Ammon's horn (tissue), 1 donor: ENCODE measurements around the gene TM6SF1.
"Not testable (repeated sequence)": the region's sequence is repeated elsewhere in the genome, so short reads cannot be mapped to it uniquely, and the experiment has no call there.

Experiments used
- DNase-seq: peaks from one replicate; pipeline ENCODE4 v3.0.0-alpha.2; 2016; ENCODE audit warnings: low spot score

Gene TM6SF1

DNA sequence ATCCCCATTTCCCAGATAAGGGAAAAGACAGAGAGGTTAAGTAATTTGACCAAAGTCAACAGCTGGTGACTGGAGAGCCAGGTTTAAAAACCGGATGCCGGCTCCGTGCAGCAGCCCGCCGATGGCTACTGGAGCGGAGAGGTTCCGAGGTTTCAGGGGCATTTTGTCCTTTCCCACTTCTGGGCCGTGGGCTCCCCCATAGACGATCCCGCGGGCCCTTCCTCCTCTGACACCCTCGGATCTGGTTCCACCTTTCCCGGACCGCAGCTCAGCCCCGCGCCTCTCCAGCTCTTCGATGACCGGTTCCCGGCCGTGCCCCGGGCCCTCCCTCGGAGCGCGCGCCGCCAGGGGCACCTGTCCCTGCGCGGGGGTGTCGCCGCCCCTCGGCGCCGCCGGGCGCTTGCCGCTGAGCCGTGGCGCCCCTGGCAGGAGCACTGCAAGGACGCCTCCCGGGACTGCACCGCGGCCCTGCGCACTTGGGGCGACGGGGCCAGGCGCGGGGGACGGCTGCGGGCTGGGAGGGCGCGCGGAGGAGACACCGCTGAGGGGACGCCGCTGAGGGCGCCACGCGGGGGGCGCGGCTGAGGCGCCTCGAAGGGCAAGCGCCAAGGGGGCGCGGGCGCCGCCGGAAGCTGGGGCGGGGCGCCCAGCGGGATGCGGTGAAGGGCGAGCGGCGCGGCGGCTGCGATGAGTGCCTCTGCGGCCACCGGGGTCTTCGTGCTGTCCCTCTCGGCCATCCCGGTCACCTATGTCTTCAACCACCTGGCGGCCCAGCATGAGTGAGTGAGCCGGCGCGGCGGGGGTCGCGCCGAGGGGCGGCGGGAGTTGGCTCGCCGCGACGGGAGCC is at the start of gene TM6SF1:
TM6SF1 (plus strand) TSS at position 652 of the 847 bp plus-strand sequence; CDS start at position 688, 36 bp downstream.
- no peak for DNase-seq

DNA sequence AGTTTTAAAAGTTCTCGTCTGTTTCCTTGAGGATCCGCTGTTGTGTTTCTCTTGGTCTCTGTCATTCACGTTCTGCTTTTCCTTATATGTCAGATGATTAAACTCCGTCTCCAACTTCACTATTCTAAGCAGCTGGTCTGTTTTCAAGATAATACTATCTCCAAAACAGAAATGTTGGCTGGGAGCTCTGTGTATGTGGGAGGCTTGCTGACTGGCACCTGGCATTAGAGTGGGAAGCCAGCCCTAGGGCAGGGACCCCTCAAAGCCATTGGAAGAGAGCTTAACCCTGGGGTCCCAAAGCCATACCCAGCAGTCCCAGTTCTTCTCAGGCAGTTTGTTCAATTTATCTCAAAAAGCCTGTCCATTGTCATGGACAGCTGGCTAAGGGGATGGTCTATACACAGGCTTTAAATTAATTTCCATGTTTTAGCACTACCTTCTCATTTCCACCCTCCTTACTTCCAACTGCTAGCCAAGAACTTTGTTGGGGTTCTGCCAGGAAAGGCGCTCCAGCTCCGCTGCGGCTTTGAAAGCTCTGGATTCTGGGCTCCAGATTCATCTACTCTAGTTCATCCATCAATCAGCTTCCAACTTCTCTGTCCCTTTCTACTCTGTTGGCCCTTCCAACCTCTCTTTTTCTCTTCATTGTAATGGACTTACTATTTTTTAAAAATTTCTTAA is 49.6 kb upstream of the TM6SF1 start:
- DNase-seq, result no peak

DNA sequence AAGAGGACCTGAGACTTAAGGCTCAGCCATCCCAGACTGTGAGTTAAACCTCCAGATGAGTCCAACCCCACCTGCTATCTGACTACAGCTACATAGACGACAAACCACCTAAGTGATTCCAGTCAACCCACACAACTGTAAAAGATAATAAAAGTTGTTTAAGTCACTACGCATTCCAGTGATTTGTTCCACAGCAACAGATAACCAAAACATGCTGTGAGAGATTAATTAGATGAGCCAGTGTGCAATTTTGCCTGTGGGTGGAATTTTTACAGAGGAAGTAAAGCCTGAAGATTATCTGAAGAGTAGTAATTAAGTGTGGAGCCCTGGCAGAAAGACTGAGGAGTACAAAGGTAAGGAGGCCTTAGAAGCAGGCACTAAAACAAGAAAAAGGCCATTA is 45.8 kb upstream of the TM6SF1 start:
- DNase-seq, result no peak

DNA sequence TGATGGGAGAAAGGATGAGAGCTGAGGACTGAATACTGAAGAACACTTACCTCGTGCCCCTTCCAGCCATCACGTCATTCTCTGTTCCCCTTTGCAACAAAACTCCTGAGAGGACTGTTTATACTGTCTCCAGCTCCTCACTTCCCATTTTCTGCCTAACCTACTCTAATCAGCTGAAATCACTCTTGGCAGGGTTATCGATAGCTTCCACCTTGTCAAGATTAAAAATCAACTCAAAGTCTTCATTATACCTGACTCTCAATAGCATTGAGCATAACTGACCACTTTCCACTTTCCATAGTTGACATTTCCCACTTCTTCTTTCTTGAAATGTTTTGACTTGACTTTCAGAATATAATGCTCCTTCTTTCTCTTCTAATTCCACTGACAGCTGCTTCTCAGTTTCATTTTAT is 44.7 kb upstream of the TM6SF1 start:
- DNase-seq, result peak; percentile 53

DNA sequence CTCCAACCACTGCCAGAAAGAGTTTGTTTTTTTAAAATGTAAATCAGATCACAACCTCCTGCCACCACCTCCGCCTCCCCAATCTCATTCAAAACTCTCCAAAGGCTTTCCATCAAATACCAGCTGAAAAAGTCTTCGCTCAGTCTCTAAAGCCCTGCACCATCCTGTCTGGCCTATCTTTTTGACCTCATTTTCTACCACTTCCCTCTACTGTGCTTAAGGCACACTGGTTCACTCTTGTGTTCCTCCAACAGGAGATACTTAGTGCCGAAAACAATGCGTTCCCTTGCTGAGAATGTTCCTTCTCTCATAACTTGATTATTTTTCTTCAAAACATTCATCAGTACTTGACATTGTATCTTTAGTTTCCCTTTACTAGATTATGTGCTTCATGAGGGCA is 43.9 kb upstream of the TM6SF1 start:
- no peak for DNase-seq

DNA sequence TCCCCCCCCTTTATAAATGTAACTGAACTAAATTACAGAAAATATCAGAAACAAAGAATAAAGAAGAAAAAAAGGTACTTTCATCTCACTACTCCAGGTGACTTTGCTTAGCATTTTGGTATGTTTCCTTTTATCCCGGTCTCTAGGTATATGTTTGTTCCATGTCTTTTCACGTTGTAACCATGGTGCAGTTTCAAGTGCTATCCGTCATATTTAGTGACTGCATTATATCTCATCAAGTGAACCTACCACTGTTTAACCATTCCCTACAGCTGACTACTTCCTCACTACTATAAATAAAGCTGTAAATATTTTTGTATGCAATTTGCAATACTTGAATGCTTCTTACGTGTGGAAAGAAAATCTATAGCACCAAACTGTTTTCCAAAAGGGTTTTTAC is 42.6 kb upstream of the TM6SF1 start:
- DNase-seq, result no peak

DNA sequence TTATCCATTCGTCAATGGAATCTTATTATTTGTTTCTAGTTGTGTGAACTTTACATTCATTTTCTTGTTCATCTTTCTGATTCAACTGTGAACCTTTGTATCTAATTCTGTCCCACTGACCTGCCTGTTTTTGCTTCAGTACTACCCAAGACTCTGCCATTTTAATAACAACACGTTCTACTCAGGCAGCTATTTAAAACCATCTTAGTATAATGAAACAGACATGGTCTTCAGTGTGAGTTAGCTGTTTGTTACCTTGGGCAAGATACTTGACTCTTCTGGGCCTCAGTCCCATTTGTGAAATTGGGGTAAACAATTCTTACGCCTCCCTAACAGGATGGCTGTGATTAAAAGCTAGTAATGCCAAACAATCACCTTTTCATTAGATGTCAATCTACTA is 42.0 kb upstream of the TM6SF1 start:
- no peak for DNase-seq

DNA sequence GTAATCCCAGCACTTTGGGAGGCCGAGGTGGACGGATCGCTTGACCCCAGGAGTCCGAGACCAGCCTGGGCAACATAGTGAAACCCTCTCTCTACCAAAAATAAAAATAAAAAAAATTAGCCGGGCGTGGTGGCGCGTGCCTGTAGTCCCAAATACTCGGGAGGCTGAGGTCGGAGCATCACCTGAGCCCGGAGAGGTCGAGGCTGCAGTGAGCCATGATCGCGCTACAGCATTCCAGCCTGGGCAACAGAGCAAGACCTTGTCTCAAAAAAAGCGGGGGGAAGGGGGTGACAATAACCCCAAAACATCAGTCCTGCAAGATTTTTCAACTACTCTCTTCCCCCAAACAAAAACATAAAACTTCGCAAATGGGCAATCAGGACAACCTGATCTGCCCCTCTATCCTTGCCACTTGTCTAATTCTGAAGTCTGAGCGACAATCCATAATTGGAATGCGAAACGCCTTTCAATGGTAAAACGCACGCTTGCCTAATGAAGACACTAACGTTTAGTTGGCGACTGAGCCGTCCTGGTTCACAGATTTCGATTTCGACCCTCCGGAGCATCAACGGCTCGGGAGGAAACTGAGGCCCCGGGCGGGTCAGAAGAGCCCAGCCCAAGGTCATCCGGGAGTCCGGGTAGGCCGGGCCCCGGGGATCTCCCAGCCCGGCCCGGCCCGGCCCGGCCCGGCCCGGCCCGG is 41.3 kb upstream of the TM6SF1 start:
- no peak for DNase-seq

DNA sequence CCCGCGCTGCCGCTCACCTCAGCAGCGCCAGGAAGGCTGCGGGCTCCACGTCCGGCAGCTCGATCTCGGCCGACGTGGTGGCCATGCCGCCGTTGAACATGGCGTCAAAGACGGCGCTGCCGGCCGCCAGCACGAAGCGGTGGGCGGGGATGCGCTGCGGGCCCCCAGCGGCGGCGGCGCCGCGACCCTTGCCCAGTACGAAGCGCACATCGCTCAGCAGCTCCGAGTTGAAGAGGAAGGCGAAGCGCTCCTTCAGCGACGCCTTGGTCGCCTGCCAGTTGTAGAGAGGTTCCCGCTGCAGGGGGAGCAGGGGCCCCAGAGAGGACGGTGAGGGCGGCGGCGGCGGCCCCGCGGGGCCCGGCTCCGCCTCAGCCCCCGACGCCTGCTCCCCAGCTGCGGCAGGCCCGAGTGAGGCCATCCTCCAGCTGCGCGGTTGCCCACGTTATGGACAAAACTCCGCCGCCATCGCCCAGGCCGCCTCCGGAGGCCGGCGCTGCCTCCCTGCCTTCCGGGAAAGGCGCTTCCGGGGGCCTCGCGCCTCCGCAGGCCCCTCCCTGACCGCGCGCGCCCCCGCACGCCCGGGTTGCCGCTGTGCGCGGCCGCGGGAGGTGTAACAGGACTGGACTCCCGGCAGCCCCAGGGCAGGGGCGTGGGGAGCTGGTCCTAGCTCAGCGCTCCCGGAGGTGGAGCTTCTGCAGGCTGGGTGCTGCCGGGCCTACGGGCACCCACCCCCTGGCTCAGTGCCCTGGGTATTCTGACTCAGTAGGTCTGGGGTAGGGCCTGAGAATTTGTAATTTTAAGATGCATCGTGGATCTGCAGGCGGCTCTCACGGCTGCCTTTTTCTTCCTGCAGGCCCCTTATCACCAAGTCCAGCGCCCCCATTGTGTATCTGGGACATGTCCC is 40.5 kb upstream of the TM6SF1 start, which contains the start of gene BTBD1:
BTBD1 (minus strand) TSS at position 519 of the 904 bp plus-strand sequence; CDS start at position 418, 101 bp downstream.
- DNase-seq, result peak; percentile 92

DNA sequence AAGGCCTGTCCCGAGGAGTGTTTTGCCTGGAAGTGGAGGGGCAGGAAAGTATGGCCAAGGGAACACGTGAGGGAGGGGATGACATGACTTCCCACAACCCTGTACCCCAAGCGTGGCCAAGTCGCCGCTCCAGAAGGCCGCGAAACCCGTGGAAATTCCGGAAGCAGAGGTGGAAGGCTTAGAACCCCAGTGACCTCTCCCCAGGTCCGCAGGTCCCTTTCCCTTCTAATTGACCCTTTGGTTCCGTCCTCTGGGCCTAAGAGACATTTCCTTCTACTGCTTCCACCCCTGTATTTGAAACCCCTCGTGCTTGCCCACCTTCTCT is 39.8 kb upstream of the TM6SF1 start:
- no peak for DNase-seq

DNA sequence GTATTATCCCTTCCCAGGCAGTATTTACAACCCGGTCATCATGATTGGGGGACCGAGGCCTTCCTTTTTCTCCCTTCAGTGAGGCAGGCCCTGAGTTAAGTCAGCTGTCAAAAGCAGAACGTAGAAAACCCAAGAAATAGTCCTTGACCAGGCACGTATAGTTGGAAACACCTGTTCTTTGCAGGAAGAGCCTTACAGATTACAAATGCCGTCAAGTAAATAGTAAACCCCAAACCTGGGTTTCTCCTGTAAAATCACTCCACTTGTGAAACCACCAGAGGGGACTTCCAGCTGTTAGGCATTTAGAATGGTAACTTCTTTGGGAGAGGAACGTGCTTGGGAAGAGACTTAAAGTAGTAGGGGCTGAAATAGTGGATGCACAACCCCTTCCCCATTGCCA is 39.4 kb upstream of the TM6SF1 start:
- no peak for DNase-seq

DNA sequence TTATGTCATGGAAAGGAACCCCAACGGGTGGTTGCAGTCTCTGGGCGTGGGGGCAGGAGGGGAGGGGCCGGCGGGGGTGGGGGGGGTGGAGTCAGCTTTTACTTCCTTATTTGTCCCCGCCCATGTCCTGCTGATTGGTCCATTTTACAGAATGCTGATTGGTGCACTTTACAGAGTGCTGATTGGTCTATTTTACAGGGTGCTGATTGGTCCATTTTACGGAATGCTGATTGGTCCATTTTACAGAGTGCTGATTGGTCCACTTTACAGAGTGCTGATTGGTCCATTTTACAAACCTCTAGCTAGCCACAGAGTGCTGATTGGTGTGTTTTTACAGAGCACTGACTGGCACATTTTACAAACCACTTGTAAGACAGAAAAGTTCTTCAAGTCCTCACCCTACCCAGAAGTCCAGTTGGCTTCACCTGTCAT is 38.2 kb upstream of the TM6SF1 start:
- not testable (repeated sequence) for DNase-seq

DNA sequence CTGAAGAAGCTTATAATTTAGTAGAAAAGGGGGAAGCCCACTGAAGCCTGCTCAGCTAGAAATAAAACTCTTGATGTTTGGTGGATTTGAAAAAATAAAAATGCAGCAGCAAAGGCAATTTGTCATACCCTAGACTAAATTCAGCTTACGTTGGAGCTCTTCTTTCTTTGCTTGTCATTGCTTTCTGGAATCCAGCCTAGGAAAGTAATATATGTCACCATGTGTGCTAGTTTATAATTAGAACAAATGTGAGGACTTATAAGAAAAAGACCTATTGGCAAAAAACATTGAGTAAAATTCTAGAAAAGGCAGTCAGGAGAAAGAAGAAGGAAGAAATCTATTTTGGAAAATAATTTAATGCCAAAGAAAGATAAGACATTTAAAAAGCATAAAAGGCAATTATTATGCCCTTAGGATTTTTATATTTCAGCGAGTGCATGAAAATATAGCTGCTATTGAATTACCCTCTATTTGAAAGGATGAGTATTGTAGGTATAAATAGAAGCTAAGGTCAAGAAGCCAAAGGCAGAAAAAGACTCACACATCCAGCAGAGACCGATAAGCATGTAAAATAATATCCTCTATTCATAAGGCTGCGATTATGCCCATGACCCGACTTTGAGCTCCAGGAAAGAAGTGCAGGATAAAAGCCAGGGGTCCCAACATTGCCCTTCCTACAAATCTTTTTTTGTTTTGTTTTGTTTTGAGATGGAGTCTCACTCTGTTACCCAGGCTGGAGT is 29.8 kb upstream of the TM6SF1 start:
- DNase-seq, result no peak

DNA sequence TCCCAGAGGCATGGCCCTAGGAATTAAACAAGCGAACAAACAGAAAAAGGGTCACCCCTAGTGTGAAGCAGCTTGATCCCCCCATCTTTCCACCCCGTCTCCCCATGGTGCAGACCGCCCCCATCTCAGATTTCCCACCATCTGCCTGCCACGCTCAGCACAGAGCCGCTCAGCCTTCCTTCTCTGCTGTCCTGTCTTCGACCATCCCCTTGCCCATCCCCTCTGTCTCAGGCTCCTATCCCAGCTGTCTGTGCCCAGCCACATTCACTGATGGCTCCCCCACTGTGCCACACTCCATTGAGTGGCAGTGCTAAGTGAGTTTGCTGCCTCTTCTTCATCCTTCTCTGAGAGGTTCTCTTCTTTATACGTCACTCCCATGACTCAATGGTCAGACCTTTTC is 28.7 kb upstream of the TM6SF1 start:
- no peak for DNase-seq

DNA sequence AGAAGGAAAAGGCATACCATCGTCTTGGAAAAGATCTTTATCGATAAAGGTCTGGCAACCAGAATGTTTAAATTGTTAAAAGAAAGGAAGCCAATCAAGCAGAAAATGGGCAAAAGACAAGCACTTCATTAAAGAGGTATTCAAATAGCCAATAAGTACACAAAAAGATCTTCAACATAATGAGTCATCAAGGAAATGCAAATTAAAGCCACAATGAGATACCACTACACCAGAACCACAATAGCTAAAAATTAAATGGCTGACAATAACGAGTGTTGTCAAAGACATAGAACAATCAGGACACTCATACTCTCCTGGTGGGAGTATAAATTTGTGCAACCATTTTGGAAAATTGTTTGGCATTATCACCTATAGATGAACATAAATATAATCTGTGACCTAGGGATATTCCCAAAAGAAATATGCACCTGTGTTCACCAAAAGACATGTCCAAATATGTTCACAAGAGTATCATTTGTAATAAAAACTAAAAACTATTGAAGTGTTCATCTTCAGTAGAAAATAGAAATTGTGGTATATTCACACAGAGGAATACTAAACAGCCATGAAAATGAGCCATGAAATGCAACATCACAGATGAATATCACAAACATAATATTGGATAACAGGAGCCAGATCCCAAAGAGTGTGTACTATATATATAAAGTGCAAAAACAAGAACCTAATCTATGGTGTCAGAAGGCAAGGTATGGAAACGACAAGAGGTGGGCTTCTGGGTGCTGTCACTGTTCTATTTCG is 26.0 kb upstream of the TM6SF1 start:
- DNase-seq, result no peak

DNA sequence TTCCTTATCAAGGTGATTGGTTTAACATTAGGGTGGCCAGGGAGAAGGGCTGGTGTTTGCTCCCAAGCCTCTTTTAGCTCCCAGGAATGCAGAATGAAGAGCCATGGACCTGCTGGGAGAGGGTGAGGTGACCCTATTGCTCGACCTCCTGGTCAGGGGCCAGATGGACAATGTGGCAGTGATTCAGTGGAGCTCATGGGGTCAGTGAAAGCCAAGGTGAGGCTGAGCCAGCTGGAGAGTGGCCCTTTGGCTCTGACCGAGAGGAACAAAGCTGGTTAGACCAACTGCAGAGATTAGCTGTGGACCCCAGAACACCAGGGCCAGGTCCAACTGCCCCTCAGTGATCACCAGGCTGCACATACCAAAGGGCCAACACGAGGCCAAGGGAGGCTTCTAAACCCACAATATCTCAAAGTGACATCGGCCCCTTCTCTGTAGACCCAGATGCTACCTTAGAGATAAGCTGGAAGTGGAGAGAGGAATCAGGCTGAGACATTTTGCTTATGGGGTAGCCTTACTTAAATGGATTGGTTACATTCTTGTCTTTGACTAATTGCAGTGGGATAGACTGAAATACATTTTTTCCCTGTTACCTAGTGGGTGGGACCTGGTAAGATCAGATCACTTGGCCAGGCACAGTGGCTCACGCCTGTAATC is 24.6 kb upstream of the TM6SF1 start:
- no peak for DNase-seq

DNA sequence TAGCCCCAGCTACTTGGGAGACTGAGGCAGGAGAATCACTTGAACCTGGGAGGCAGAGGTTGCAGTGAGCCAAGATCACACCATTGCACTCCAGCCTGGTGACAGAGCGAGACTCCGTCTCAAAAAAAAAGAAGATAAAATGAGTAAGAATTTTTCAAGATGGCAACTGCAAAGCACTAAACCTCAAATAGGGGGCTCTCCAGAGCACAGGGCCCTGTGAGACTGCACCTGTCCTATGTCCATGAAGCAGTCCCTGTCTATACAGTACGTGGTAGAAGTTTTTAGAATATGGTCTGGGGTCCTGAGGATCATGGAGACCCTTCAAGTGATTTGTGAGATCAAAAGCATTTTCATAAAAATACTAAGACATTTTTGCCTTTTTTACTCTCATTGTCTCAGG is 22.0 kb upstream of the TM6SF1 start:
- DNase-seq, result not testable (repeated sequence)

DNA sequence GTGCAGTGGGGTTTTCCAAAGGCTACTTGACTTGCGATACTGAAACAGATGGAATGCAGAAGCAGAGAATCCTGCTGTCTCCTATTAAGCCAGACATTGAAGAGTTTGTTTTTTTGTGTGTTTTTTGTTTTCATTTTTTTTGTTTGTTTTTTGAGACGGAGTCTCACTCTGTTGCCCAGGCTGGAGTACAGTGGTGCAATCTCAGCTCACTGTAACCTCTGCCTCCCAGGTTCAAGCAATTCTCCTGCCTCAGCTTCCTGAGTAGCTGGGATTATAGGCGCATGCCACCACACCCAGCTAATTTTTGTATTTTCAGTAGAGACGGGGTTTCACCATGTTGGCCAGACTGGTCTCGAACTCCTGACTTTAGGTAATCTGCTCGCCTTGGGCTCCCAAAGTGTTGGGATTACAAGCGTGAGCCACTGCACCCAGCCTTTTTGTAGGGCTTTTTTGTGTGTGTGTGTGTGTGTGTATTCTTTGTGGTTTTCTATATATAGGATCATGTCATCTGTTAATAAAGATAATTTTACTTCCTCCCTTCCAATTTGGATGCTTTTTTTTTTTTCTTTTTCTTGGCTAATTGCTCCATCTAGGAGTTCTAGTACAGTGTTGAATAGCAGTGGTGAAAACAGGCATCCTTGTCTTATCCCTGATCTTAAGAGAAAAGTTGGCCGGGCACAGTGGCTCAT is 21.4 kb upstream of the TM6SF1 start:
- DNase-seq, result not testable (repeated sequence)

DNA sequence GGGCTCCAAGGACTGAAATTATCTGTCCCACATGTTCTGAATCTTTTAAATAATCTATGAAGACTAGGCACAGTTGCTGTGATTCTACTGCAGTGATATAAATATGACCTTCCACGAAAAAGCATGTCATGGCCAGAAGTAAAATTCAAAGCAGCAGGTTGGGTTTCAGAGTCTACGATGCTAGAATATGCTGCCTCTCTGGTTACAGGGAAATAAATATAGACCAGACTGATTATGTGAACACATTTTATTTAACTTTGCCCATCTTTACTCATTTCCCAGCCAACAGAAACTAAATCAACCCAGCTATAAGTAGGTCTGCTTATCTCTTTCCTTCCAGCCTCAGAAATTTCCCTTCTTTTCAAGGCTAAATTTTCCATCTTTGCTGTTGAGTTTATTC is 19.9 kb upstream of the TM6SF1 start:
- DNase-seq, result no peak
